ENCODE measurements around the gene CYP27C1.
"Not testable (repeated sequence)": the region's sequence is repeated elsewhere in the genome, so short reads cannot be mapped to it uniquely, and the experiment has no call there.

CYP27C1 gene

GRCh38 chr2:127226132-127226519 lies 6.0 kb upstream of the CYP27C1 start:
- TF ChIP-seq EZH2phosphoT487 (IDR thresholded peaks at IDR 0.05; ENCODE audit: borderline replicate concordance) = no peak
- TF ChIP-seq CTCF (conservative IDR thresholded peaks at IDR 0.05; ENCODE audit: low read length) = no peak
- H3K79me2 ChIP-seq (ENCODE audit: insufficient read depth, low read length) = no peaks in the 10 kb centered on the region
- no peaks in the 10 kb centered on the region for H3K36me3 ChIP-seq (ENCODE audit: insufficient read depth, low read length)
- H3K27me3 ChIP-seq (ENCODE audit: insufficient read depth, low read length, poor library complexity, severe bottlenecking) = no peaks in the 10 kb centered on the region
- H3K9me3 ChIP-seq (ENCODE audit: insufficient read depth, low read depth, low read length) = no peaks in the 10 kb centered on the region
- no peaks in the 10 kb centered on the region for H3K9me2 ChIP-seq (replicated peaks; ENCODE audit: low read depth, low read length)
- no peak overlapping the region for H2AFZ ChIP-seq (ENCODE audit: low read length)
- H3K4me1 ChIP-seq (ENCODE audit: insufficient read depth, low read length, poor library complexity, severe bottlenecking) = no peaks in the 10 kb centered on the region
- no peaks in the 10 kb centered on the region for H4K20me1 ChIP-seq (ENCODE audit: insufficient read depth, low read length, poor library complexity, severe bottlenecking)
- H3K4me3 ChIP-seq (ENCODE audit: low read length, poor library complexity, severe bottlenecking) = no peak overlapping the region
- H3F3A ChIP-seq (ENCODE audit: low read depth) = no peaks in the 10 kb centered on the region
- H3K9ac ChIP-seq (ENCODE audit: low read depth, low read length, poor library complexity, severe bottlenecking) = no peak overlapping the region
- no peak overlapping the region for H3K4me2 ChIP-seq (ENCODE audit: low read depth, low read length, poor library complexity, severe bottlenecking)

- no peaks in the 10 kb centered on the region for H3K27me3 ChIP-seq (ENCODE audit: insufficient read depth, low read length, poor library complexity, severe bottlenecking)
- no peak overlapping the region for H3K4me2 ChIP-seq (ENCODE audit: low read depth, low read length, poor library complexity, severe bottlenecking)
- no peak overlapping the region for H3K9ac ChIP-seq (ENCODE audit: low read depth, low read length, poor library complexity, severe bottlenecking)
- H2AFZ ChIP-seq (ENCODE audit: low read length) = no peak overlapping the region
- no peaks in the 10 kb centered on the region for H3K4me1 ChIP-seq (ENCODE audit: insufficient read depth, low read length, poor library complexity, severe bottlenecking)
- no peaks in the 10 kb centered on the region for H3K79me2 ChIP-seq (ENCODE audit: insufficient read depth, low read length)
- no peaks in the 10 kb centered on the region for H3K9me2 ChIP-seq (replicated peaks; ENCODE audit: low read depth, low read length)
- no peak overlapping the region for H3K4me3 ChIP-seq (ENCODE audit: low read length, poor library complexity, severe bottlenecking)
- H3K9me3 ChIP-seq (ENCODE audit: insufficient read depth, low read depth, low read length) = no peaks in the 10 kb centered on the region
- TF ChIP-seq CTCF (conservative IDR thresholded peaks at IDR 0.05; ENCODE audit: low read length) = no peak
- TF ChIP-seq EZH2phosphoT487 (IDR thresholded peaks at IDR 0.05; ENCODE audit: borderline replicate concordance) = no peak
- H4K20me1 ChIP-seq (ENCODE audit: insufficient read depth, low read length, poor library complexity, severe bottlenecking) = no peaks in the 10 kb centered on the region
- no peaks in the 10 kb centered on the region for H3F3A ChIP-seq (ENCODE audit: low read depth)
- no peaks in the 10 kb centered on the region for H3K36me3 ChIP-seq (ENCODE audit: insufficient read depth, low read length)
These were observed 5.3 kb upstream of the CYP27C1 start for GRCh38 chr2:127225186-127225960.

- not testable (repeated sequence) for H3K9ac ChIP-seq (ENCODE audit: low read depth, low read length, poor library complexity, severe bottlenecking); H3F3A ChIP-seq (ENCODE audit: low read depth); H3K36me3 ChIP-seq (ENCODE audit: insufficient read depth, low read length); H3K27me3 ChIP-seq (ENCODE audit: insufficient read depth, low read length, poor library complexity, severe bottlenecking); H3K4me1 ChIP-seq (ENCODE audit: insufficient read depth, low read length, poor library complexity, severe bottlenecking); H3K9me3 ChIP-seq (ENCODE audit: insufficient read depth, low read depth, low read length); H2AFZ ChIP-seq (ENCODE audit: low read length); H3K4me2 ChIP-seq (ENCODE audit: low read depth, low read length, poor library complexity, severe bottlenecking); H3K9me2 ChIP-seq (replicated peaks; ENCODE audit: low read depth, low read length); H3K79me2 ChIP-seq (ENCODE audit: insufficient read depth, low read length); H4K20me1 ChIP-seq (ENCODE audit: insufficient read depth, low read length, poor library complexity, severe bottlenecking); H3K4me3 ChIP-seq (ENCODE audit: low read length, poor library complexity, severe bottlenecking)
These were observed 4.0 kb upstream of the CYP27C1 start for GRCh38 chr2:127224135-127224534.
